GM19397 (cell line): ENCODE measurements around the gene TBCEL.

Experiments used
- ATAC-seq: cut with Tn5 transposase; IDR thresholded peaks from one replicate; pipeline ENCODE4 v1.9.1; 2021; ENCODE audit warnings: mild to moderate bottlenecking, moderate library complexity; ENCODE audit not compliant: unreplicated experiment

The TBCEL gene

GRCh38 chr11:121134741-121135312, 110.9 kb downstream of the TBCEL start:
- ATAC-seq = no peak

GRCh38 chr11:121137005-121137404, 113.1 kb downstream of the TBCEL start:
- ATAC-seq = no peak

GRCh38 chr11:121138259-121138658, 114.4 kb downstream of the TBCEL start:
- no peak for ATAC-seq

GRCh38 chr11:121140369-121140768, 116.5 kb downstream of the TBCEL start:
- no peak for ATAC-seq
